CD4-positive, alpha-beta T cell treated with Interleukin-1 beta for 1 hour (primary cell): Measurements from ENCODE around the gene DCAF15.

Source experiments
- DNase-seq, 2 donors: peaks; one replicate each; pipeline ENCODE4 v3.0.0-alpha.2; 2020 to 2022

The DCAF15 gene

GRCh38 chr19:13978351-13979243 is 26.3 kb downstream of the DCAF15 start:
- peak; percentile 49 to 62 for DNase-seq

DNA sequence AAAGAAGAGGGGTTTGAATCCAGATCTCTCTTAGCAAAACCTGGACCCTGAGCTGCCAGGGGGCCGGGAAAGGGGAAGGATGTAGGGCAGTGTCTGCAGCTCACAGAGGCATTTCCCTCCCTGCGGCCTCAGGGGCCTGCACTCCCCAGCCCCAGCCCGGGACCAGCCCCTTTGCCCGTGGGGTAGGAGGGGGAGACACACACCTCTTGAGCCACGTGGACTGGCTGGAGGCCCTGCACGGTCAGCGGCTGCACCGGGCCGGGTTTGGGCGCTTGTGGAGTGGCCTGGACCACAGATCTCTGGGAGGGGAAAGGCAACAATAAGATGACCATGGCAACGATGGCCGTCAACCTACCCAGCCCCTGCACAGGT is 26.9 kb downstream of the DCAF15 start:
- no peak for DNase-seq

DNA sequence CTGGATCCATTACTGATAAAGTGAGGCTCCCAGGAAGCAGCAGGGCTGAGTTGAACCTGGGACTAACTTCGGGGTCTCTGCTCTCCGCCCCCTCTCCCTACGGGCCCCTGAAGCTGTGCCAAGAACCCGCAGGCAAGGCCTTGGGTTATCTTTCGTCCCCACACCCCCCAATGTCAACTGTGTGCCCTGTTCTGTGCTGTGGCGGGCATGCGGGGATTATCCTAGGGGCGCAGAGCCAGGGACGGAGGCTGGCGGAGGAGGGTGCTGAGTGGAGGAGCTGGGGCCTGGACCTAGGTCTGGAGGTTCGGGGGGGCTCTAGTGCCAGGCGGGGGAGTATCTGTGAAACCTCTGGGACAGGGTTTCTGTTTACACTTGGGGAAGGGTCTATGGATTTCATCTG is 27.4 kb downstream of the DCAF15 start:
- DNase-seq = no peak

DNA sequence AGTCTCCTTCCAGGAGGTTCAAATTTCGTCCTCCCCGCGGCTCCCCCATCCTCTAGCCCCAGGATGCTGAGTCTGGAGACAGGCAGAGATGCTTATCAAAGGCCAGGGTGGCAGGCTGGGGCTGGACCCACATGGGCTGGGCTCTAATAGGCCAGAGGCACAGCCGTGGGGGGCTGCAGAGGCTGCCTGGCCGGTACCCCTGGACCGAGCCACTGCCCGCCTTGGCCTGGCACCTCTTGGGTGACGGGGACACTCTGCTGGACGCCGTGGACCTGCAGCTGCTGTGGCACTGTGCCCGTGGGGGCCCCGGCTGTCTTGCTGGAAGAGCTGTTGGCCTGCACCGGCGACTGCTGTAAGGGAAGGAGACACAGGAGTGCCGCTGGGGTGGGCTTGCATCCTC is 28.0 kb downstream of the DCAF15 start:
- no peak for DNase-seq

GRCh38 chr19:13981021-13981420 is 28.7 kb downstream of the DCAF15 start:
- DNase-seq = no peak

- DNase-seq = no peak
These were observed 29.2 kb downstream of the DCAF15 start for GRCh38 chr19:13981467-13981866.

DNA sequence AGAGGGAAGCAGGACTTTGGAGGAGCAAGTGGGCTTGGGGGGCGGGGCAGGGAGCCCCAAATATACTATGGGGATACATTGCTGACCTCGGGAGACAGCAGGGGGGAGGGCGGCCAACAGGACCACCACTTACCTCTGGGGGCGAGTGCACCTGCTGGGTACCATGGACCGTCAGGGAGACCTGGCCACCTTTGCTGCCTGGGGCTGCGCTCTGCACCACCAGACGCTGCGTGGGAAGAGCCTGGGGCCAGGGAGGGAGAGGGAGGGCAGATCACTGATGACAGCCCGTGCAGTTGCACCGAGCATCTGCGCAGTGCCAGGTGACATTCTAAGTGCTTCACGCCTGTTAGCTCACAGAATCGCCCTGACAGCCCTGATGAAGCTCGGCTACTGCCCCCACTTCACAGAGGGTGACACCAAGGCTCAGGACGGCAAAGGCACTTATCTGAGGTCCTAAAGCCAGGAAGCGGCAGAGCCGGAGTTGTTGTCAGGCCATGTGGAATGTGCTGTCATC is 29.7 kb downstream of the DCAF15 start:
- no peak for DNase-seq

DNA sequence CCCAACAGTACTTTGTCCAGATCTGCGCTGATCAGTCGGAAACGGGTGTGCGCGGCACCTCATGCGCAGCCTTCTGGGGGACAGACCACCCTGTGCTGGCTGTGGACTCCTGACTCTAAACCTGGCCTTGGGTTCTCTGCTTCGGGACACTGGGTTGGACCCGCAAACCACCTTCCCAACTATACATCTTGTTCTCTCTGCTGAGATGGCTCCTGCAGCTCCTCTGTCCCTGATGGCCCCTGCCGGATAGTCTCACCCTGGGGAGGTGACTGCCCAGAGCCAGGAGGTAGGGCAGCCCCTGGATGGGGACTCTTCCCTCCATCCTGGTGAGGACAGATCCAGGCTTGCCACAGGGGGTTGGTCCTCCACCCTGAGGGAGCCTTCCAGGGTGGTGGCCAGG is 30.5 kb downstream of the DCAF15 start:
- DNase-seq = no peak

- DNase-seq = peak; percentile 43 to 46
These were observed 31.0 kb downstream of the DCAF15 start for GRCh38 chr19:13983213-13983889.

- no peak for DNase-seq
These were observed 31.9 kb downstream of the DCAF15 start for GRCh38 chr19:13984186-13984585.

DNA sequence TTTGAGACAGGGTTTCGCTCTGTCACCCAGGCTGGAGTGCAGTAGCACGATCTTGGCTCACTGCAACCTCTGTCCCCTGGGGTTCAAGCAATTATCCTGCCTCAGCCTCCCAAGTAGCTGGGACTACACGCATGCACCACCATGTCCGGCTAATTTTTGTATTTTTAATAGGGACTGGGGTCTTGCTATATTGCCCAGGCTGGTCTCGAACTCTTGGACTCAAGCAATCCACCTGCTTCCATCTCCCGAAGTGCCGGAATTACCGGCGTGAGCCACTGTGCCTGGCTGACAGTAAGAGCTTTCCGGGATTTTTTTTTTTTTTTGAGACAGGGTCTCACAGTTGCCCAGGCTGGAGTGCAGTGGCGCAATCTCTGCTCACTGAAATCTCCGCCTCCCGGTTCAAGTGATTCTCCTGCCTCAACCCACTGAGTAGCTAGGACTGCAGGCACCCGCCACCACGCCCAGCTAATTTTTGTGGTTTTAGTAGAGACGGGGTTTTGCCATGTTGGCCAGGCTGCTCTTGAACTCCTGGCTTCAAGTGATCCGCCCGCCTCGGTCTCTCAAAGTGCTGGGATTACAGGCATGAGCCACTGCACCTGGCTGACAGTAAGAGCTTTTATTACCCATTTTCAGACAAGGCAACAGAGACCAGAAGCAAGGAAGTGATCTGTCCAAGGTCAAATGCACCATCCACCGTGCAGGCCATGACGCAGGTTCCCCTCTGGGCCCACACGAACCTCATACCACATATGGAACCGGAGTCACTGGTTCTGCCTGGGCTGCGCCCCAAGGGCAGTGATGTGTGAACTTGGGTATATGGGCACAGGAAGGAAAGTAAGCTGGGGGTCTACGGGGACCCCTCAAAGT is 32.8 kb downstream of the DCAF15 start:
- peak; percentile 39 to 63 for DNase-seq

DNA sequence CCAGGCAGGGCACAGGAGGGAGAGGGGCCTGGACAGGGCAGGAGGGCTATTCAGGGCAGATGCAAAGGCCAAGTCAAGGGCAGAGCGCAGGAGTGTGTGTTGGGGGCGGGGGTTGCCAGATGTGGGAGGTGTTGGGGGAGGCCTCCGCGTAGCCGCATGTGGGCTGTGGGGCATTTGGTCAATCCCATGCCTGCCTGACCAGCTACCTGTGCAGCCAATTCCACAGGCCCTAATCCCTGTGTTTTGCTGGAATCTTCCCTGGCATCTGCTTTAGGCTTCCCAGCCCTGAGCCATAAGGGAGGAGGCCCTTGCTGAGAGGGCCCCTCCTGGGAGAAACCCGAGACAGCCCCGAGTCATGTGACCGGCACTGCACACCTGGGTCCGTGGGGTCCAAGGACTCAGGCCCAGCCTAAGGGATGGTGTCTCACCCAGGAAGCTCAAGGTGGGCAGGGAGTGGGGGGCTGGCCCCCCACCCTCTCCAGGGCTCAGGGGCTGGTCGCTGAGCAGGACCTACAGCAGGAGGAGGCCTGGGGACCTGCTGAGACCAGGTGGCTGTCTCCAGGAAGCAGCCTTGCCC is 33.5 kb downstream of the DCAF15 start:
- no peak for DNase-seq

DNA sequence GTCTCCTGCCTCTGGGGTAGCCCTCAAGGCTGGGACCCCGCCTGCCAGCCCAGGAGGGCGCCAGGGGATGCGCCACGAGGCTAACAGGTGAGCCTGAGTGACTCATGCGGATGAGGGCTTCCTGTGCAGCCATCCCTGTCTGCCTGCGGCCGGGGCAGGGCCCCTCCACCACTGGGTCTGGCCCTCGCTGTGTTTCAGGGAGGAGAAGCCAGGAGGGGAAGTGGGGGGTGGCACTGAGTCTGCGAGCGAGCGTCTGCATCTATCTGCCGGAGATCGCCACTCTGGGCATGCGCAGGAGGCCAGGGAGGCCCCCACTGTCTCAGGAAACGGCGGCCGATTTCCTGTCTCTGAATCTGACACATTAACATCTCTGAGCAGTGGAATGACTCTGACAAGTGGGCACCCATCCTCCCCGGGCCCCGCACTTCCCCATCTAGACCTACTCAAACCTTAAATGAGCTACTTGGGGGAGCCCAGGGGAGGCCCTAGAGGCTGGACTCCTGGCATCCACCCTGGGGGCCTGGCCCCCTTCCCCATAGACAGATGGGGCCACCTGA is 34.1 kb downstream of the DCAF15 start:
- peak; percentile 98 for DNase-seq

GRCh38 chr19:13987101-13987890 is 35.0 kb downstream of the DCAF15 start:
- peak in 1 of 2 donors; percentile 26 for DNase-seq

GRCh38 chr19:13989487-13989886 is 37.2 kb downstream of the DCAF15 start:
- DNase-seq = no peak

- DNase-seq = no peak
These were observed 37.8 kb downstream of the DCAF15 start for GRCh38 chr19:13990085-13990484.

DNA sequence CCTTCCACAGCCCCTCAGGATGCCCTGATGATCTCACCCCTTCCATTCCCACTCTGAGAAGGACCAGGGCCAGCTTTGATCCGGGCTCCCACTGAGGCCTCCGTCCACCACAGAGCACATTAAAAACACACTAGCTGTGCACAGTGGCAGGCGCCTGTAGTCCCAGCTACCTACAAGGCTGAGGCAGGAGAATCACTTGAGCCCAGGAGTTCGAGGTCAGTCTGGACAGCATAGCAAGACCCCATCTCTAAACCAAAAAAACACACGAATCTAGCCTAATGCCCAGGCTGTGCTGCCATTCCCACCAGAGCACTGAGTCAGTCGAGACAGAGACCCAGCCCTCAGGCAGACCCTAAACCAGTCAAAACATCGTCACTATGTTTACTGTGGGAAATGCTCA is 39.7 kb downstream of the DCAF15 start:
- no peak for DNase-seq

DNA sequence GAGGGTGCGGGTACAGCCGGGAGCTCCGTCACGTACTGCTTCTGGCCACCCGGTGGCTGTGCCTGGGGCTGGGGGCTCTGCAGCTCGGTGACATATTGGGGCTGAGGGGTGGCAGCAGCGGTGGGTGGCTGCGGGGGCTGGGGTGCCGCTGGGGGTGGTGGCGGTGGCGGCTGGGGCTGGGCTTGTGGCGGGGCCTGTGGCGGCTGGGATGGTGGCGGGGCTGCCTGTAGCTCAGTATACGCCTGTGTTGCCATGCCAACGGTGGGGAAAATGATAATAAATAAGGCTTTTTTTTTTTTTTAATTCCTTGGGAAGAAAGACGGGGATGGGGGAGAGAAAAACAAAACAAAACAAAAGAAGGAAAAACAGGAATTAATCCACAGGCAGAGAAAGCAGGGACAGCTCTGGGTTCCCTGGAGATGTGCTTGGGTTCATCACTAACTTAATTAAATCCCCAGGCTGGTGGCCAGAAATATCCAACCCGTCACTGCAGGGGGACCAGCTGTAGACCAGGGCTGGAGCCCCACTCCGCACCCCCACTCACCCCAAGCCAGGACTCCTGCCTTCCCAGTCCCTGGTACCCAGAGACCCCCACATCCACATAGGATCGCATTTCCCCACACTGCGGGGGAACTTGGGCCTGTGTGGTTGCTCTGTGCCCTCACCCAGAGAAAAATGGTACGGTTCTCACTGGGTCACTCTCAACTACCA is 41.4 kb downstream of the DCAF15 start:
- DNase-seq = no peak

- DNase-seq = no peak
These were observed 42.9 kb downstream of the DCAF15 start for GRCh38 chr19:13995017-13995728.
